HUES64 (cell line): Measurements from ENCODE around the gene PCBD2.

ENCODE experiments used
- H3K27ac ChIP-seq: 2 replicates; pipeline ENCODE4 v1.7.0; 2013; ENCODE audit warnings: low read depth, low read length, inconsistent platforms
- H3K27me3 ChIP-seq: 2 replicates; pipeline ENCODE4 v1.6.1; 2013; ENCODE audit warnings: mild to moderate bottlenecking, low read length; ENCODE audit not compliant: insufficient read depth
- H3K36me3 ChIP-seq: 2 replicates; pipeline ENCODE4 v1.6.1; 2013; ENCODE audit warnings: mild to moderate bottlenecking, low read length; ENCODE audit not compliant: insufficient read depth
- H3K4me1 ChIP-seq: 2 replicates; pipeline ENCODE4 v1.6.1; 2013; ENCODE audit warnings: mild to moderate bottlenecking, low read length, moderate library complexity; ENCODE audit not compliant: insufficient read depth
- H3K4me3 ChIP-seq: 2 replicates; pipeline ENCODE4 v1.5.1; 2013; ENCODE audit warnings: mild to moderate bottlenecking, low read length, moderate library complexity
- H3K9ac ChIP-seq: 2 replicates; pipeline ENCODE4 v1.6.1; 2013; ENCODE audit warnings: mild to moderate bottlenecking, low read depth, low read length
- H3K9me3 ChIP-seq: 2 replicates; pipeline ENCODE4 v1.6.1; 2013; ENCODE audit warnings: low read depth, low read length; ENCODE audit not compliant: insufficient read depth
- WGBS: fragments of 150-250, 120-280 bp; methylation state at CpG from one replicate; pipeline ENCODE4 v1.1.7; 2013; ENCODE audit warnings: missing lambda C conversion rate; 5-methylcytosine and 5-hydroxymethylcytosine counted together

Gene PCBD2

DNA sequence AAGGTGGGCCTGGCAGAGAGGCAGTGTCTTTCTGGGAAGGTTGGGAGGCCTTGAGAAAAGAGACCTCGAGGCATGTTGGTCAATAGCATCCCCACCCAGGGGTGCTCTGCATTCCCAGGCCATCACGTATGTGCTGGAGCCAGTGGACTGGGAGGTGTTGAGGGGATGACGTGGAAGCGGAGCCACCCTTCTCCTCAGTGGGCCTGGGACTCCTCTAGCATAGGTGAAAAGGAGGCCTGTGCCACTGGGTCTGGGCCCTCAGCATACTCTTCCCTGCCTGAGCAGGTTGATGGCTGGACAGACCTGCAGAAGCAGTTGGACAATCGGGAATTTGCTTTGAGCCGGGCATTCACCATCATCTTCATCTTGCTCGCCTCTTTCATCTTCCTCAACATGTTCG lies 103.6 kb downstream of the PCBD2 start:
- H3K9me3 ChIP-seq: no peaks in the 10 kb centered on the region
- H3K4me3 ChIP-seq: no peak overlapping the region
- WGBS: 93% methylated on average over 8 of the region's 8 CpGs
- no peaks in the 10 kb centered on the region for H3K27me3 ChIP-seq
- H3K27ac ChIP-seq: no peak overlapping the region
- no peak overlapping the region for H3K9ac ChIP-seq
- H3K36me3 ChIP-seq: no peaks in the 10 kb centered on the region
- no peaks in the 10 kb centered on the region for H3K4me1 ChIP-seq

DNA sequence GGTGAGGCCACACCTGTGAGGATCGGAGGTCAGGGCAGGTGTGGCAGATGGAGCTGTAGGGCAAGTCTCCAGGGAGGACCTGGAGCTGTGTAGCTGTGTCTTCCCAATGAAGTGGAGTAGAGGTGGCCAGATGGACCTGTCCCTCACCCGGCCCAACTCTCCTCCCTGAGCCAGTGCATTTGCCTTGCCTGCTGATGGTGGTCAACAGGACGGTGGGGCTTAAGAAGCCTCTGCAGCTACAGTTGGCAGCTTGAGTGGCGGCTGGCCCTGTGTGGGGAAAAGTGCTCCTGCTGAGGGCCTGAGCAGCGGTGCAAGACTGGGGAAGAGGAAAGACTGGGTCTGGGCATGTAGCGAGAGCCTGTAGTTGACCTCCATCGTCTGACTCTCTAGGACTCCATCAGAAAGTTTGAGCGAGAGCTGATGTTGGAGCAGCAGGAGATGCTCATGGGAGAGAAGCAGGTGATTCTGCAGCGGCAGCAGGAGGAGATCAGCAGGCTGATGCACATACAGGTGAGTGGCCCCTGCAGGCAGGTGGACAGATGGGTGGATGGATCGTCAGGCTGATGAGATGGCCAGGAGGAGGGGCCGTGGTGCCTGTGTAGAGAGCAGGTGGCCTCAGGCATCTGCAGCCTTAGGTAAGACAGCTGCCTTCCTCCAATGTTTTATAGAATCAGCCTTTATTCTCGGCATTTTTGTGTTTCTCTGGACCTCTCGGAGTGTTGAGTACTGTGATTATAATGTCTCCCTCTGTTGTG lies 104.2 kb downstream of the PCBD2 start:
- Histone ChIP-seq H3K27me3 (no peaks in the 10 kb centered on the region), H3K27ac (no peak overlapping the region), H3K4me1 (no peaks in the 10 kb centered on the region), H3K9ac (no peak overlapping the region), H3K4me3 (no peak overlapping the region), H3K9me3 (no peaks in the 10 kb centered on the region), H3K36me3 (no peaks in the 10 kb centered on the region)
- WGBS: 93% methylated on average over 12 of the region's 13 CpGs

- WGBS: 93% methylated on average over 11 of the region's 11 CpGs
- Histone ChIP-seq H3K4me3 (no peak overlapping the region), H3K27me3 (no peaks in the 10 kb centered on the region), H3K9me3 (no peaks in the 10 kb centered on the region), H3K36me3 (no peaks in the 10 kb centered on the region), H3K9ac (no peak overlapping the region), H3K4me1 (no peaks in the 10 kb centered on the region), H3K27ac (no peak overlapping the region)
Measured at GRCh38 chr5:135009736-135010501, 105.0 kb downstream of the PCBD2 start.

DNA sequence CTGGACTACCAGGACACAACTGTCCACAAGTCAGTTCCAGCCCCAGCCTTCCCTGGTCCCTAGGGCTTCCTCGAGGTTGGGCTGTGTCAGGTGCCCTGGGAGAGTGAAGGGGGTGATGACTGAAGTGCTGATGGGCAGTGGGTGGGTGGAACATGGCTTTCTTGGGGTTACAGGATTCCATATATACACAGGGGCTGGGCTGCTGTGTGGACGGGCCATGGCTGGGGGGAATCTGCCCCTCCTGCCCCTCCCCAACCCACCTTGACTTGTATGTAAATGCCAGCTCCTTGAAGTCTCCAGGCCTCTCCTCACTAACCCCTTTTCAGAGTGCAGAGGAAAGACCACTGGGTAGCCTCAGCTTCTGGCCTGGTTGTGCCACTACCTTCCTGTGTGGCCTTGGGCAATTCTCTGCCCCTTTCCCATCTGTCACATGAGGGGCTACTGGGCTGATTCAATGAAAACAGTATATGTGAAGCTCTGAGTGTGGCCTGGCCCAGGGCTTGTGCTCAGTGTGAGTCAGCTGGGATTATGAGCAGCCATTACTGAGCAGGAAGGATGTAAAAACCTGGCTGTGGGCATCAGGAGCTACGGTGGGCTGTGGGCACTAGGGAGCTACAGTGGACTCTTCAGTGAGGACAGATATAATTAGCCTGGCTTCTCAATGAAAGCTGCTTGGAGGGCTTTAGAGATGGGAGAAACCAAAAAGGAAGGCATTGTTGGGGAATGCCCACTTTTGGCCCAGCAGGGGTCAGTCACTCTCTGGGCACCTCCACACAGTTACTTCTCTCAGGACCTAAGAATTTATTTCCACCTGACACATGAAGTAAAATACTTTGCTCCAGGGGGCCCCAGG lies 105.8 kb downstream of the PCBD2 start:
- H3K4me3 ChIP-seq: no peak overlapping the region
- H3K27me3 ChIP-seq: no peaks in the 10 kb centered on the region
- H3K9ac ChIP-seq: no peak overlapping the region
- 85% methylated on average over 3 of the region's 3 CpGs for WGBS
- H3K9me3 ChIP-seq: no peaks in the 10 kb centered on the region
- no peak overlapping the region for H3K27ac ChIP-seq
- no peaks in the 10 kb centered on the region for H3K36me3 ChIP-seq
- no peaks in the 10 kb centered on the region for H3K4me1 ChIP-seq

GRCh38 chr5:135011355-135012032 lies 106.6 kb downstream of the PCBD2 start:
- Histone ChIP-seq H3K27me3 (no peaks in the 10 kb centered on the region), H3K4me1 (no peaks in the 10 kb centered on the region), H3K9ac (no peak overlapping the region), H3K36me3 (no peaks in the 10 kb centered on the region), H3K9me3 (no peaks in the 10 kb centered on the region), H3K27ac (no peak overlapping the region), H3K4me3 (no peak overlapping the region)
- WGBS: 93% methylated on average over 4 of the region's 4 CpGs

DNA sequence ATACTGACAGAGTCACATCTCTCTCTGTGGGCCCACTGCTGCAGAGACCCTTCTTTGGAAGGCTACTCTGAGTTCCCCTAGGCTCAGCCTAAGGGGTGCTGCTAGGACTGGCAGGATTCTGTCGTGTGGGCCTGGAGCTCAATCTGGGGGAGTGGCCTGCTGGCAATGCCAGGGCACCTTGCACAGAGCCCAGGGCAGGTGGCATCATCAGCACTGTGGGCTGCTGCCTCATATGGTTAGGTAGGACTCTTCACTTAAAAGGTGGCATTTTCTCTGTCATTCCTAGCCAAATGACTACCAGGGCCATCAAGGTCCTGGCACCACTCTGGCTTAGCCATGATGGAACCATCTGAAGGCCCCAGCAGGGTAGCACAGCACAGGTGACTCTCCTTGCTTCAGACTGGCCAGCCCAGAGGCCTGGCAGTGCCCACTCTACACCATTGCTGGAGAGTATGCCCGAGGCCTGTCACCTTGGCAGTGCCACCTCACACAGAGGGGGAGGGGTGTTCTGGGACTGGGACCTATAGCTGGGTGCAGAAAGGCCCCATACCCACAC lies 107.2 kb downstream of the PCBD2 start:
- Histone ChIP-seq H3K9me3 (no peaks in the 10 kb centered on the region), H3K9ac (no peak overlapping the region), H3K36me3 (no peaks in the 10 kb centered on the region), H3K4me1 (no peaks in the 10 kb centered on the region), H3K27me3 (no peaks in the 10 kb centered on the region), H3K27ac (no peak overlapping the region), H3K4me3 (no peak overlapping the region)
- 91% methylated on average over 2 of the region's 2 CpGs for WGBS
